Measurements from ENCODE around the gene MORN1.

DNA sequence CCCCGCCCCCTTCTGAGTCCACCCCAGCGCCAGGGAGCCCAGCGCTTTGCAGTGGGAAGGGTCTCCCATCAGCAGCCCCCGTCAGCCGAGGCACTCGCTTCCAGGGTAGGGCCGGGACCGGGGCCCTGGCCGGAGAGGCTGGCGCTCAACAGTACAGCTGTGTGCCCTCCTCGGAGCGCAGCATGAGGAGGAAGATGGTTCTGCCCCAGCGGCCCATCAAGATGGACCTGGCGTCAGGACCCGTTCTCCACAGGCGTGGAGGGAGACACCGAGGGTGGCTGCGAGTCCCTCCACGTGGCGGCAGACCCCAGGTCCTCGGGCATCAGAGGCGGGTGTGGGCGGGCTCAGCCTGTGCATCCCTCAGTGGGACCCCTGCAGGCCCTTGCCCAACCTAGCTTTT is 54.3 kb downstream of the MORN1 start:
- no peak for TF ChIP-seq POLR2A (IDR thresholded peaks at IDR 0.05; ENCODE audit: low read depth, low read length)
- TF ChIP-seq, protein P1, sequence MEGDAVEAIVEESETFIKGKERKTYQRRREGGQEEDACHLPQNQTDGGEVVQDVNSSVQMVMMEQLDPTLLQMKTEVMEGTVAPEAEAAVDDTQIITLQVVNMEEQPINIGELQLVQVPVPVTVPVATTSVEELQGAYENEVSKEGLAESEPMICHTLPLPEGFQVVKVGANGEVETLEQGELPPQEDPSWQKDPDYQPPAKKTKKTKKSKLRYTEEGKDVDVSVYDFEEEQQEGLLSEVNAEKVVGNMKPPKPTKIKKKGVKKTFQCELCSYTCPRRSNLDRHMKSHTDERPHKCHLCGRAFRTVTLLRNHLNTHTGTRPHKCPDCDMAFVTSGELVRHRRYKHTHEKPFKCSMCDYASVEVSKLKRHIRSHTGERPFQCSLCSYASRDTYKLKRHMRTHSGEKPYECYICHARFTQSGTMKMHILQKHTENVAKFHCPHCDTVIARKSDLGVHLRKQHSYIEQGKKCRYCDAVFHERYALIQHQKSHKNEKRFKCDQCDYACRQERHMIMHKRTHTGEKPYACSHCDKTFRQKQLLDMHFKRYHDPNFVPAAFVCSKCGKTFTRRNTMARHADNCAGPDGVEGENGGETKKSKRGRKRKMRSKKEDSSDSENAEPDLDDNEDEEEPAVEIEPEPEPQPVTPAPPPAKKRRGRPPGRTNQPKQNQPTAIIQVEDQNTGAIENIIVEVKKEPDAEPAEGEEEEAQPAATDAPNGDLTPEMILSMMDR (conservative IDR thresholded peaks at IDR 0.05; ENCODE audit: low read depth, low read length): no peak
- TF ChIP-seq SMC3 (IDR thresholded peaks at IDR 0.05; ENCODE audit: low read depth, low read length): no peak
- no peak for TF ChIP-seq RAD21 (IDR thresholded peaks at IDR 0.05; ENCODE audit: low read length)

All from IMR-90 (cell line).